Activated CD8-positive, alpha-beta T cell treated with anti-CD3 and anti-CD28 coated beads for 36 hours (primary cell): ENCODE measurements around the gene DCXR. TPM values are rescaled to one million over a fixed set of nuclear protein-coding genes. Genes with fewer than 3 reads are reported as not detected.

Source experiments
- ATAC-seq: fragments of 200-7000 bp; cut with Tn5 transposase; one replicate; pipeline ENCODE4 v1.10.0; 2021; ENCODE audit warnings: mild to moderate bottlenecking, moderate library complexity
- CTCF ChIA-PET: fragments of 350-600 bp; sonication (Branson Sonifier 250); formaldehyde crosslinking; loops from one replicate; lab custom pipeline; 2021; ENCODE audit warnings: antibody characterized with exemption; lab: Charles Lee
- POLR2A ChIA-PET: fragments of 350-600 bp; sonication (Branson Sonifier 250); formaldehyde crosslinking; loops from one replicate; lab custom pipeline; 2021; ENCODE audit warnings: antibody characterized with exemption; lab: Charles Lee
- DNase-seq: peaks from one replicate; pipeline ENCODE4 v3.0.0-alpha.2; 2020
- H3K27ac Mint-ChIP-seq: one replicate; pipeline ENCODE4 v1.8.0; 2021; ENCODE audit warnings: mild to moderate bottlenecking, mixed read lengths
- H3K27me3 Mint-ChIP-seq: one replicate; pipeline ENCODE4 v1.8.0; 2021; ENCODE audit warnings: mixed read lengths
- H3K36me3 Mint-ChIP-seq: one replicate; pipeline ENCODE4 v1.8.0; 2021; ENCODE audit warnings: low read depth, mixed read lengths
- H3K4me1 Mint-ChIP-seq: one replicate; pipeline ENCODE4 v1.8.0; 2021; ENCODE audit warnings: low read depth, mixed read lengths
- H3K4me3 Mint-ChIP-seq: one replicate; pipeline ENCODE4 v1.8.0; 2021; ENCODE audit warnings: mild to moderate bottlenecking, moderate library complexity, mixed read lengths
- H3K9me3 Mint-ChIP-seq: one replicate; pipeline ENCODE4 v1.8.0; 2021; ENCODE audit warnings: mixed read lengths
- CTCF ChIP-seq: fragments of 200-600 bp; IDR thresholded peaks from one replicate; pipeline ENCODE4 v1.8.0; 2022; ENCODE audit warnings: antibody characterized with exemption, mild to moderate bottlenecking
- intact Hi-C: fragments of 100-400 bp; cut with micrococcal nuclease; formaldehyde crosslinking; loops from one replicate; pipeline ENCODE4 v1.10.0; 2022
- total RNA-seq, 2 experiments: library from RNA; stranded (reverse); gene quantifications; one replicate each; pipeline ENCODE4 v1.2.3, GENCODE V29; 2021

DCXR gene
- total RNA-seq, 2 experiments from 2014 or later: 99.2 to 101 TPM

DNA sequence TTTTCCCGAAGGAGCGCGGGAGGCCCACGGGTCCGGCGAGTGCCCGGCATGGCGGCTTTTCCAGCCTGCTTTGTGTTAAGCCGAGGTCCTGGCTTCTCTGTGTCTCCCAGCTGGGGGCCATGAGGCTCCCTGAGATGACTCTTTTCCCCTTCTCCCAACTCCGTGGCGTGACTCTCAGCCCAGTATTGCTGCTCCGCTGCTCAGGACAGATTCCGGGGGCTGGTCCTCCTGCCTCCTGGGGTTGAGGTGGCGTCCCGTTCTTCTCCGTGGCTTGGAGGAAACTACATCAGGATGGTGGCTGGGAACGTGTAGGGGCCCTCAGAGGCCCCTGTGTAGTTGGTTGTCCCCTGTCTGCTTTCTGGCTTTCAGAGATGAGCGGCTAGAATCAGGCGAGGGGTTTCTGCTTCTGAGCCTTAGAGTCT is 15.2 kb upstream of the DCXR start:
- Mint-ChIP-seq H3K9me3 (no peaks in the 10 kb centered on the region), H3K4me1 (peaks cover 19% of the 10 kb centered on the region), H3K27ac (peak overlapping the region; percentile 15), H3K27me3 (no peaks in the 10 kb centered on the region), H3K36me3 (peaks cover 2% of the 10 kb centered on the region), H3K4me3 (peak overlapping the region; percentile 82)
- TF ChIP-seq CTCF: no peak
- ATAC-seq: no peak
- ChIA-PET CTCF (interaction anchor here (1.0 to 1.2 kb wide), 3 partner anchors 22 to 102 kb away, joined by 3 read pairs; no protein-coding TSS in a partner anchor), POLR2A (interaction anchor here (1.3 to 9.3 kb wide), 4 partner anchors 11 to 39 kb away, joined by 4 to 98 read pairs (median 4); partner anchors contain the start of gene DUS1L)
- intact Hi-C loops: no loop called here
- no peak for DNase-seq

DNA sequence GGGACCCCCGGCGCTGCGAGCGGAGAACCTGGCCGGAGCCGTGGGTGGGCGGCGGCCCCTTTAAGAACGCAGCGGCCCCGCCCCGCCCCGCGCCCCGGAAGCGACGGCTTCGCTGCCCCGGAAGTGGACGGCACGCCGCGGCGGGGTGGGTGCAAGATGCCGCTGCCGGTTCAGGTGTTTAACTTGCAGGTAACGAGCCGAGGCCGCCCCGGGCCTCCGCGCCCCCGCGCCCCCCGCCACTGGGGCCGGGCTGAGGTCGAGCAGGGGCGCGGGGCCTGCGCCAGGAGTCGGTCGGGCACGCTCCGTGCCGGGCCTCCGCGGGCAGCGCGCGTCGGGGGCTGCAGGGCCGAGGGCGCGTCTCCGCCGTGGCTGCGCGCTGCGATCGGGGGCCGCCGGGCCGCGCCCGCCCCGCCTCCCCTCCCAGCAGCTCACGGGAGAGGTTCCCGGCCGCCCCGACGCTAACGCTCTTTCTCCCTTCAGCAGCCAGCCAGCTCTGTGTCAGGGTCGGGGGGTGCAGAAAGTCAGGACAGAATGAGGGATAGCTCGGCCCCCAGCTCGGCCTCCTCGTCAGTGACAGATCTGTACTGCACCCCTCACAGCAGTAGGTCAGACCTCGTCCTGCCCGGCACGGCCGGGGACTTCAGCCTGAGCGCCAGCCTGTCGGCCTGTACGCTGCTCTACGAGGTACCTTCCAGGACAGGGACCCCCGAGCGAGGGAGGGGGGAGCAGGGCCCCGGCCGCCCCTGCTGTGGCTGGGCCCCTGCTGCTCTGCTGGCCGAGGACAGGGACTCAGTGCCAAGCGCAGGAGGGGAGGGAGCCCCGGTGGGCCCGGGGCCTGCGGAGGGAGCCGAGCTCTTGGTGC is 14.5 kb upstream of the DCXR start, which contains the start of the genes GPS1 and RFNG:
Gene GPS1 (plus strand): TSS at position 123 of the 862 bp plus-strand sequence. CDS start 34 bp downstream, at position 157.
Gene RFNG (minus strand): TSS at position 36 of the 862 bp plus-strand sequence. CDS start 45 bp downstream, outside the sequence.
- intact Hi-C loops: no loop called here
- H3K27me3 Mint-ChIP-seq: no peaks in the 10 kb centered on the region
- peak; percentile 92 for ATAC-seq
- no peaks in the 10 kb centered on the region for H3K9me3 Mint-ChIP-seq
- H3K36me3 Mint-ChIP-seq: peaks cover 2% of the 10 kb centered on the region
- TF ChIP-seq CTCF: no peak
- CTCF ChIA-PET: interaction anchor here (1.0 to 2.0 kb wide), 4 partner anchors 22 to 102 kb away, joined by 3 to 11 read pairs (median 3); no protein-coding TSS in a partner anchor
- peak within 1 kb of the TSS; percentile 75 for H3K27ac Mint-ChIP-seq
- POLR2A ChIA-PET: interaction anchor here (1.3 to 9.3 kb wide), 3 partner anchors 12 to 40 kb away, joined by 4 to 98 read pairs (median 4); partner anchors contain the start of gene DUS1L
- peak within 1 kb of the TSS; percentile 82 for H3K4me3 Mint-ChIP-seq
- peak; percentile 89 for DNase-seq
- H3K4me1 Mint-ChIP-seq: peaks cover 21% of the 10 kb centered on the region

- no peak for DNase-seq
- Mint-ChIP-seq H3K36me3 (peaks cover 2% of the 10 kb centered on the region), H3K4me3 (peak overlapping the region; percentile 81), H3K4me1 (peaks cover 22% of the 10 kb centered on the region), H3K27me3 (no peaks in the 10 kb centered on the region), H3K9me3 (no peaks in the 10 kb centered on the region), H3K27ac (peak overlapping the region; percentile 75)
- ChIA-PET CTCF (interaction anchor here (1.0 to 2.0 kb wide), 4 partner anchors 12 to 91 kb away, joined by 3 to 11 read pairs (median 6); partner anchors contain the start of gene DCXR), POLR2A (interaction anchor here (1.0 to 9.3 kb wide), 6 partner anchors 13 to 104 kb away, joined by 3 to 98 read pairs (median 4); partner anchors contain the start of genes DCXR and DUS1L)
- peak; percentile 17 for ATAC-seq
- no peak for TF ChIP-seq CTCF
- intact Hi-C loops: no loop called here
These were observed 13.5 kb upstream of the DCXR start for GRCh38 chr17:82050761-82051641.

- intact Hi-C loops: no loop called here
- H3K9me3 Mint-ChIP-seq: no peaks in the 10 kb centered on the region
- peak overlapping the region; percentile 81 for H3K4me3 Mint-ChIP-seq
- H3K27me3 Mint-ChIP-seq: no peaks in the 10 kb centered on the region
- no peak for TF ChIP-seq CTCF
- CTCF ChIA-PET: interaction anchor here (1.0 to 2.0 kb wide), 5 partner anchors 11 to 91 kb away, joined by 3 to 11 read pairs (median 6); partner anchors contain the start of gene DCXR
- DNase-seq: no peak
- H3K27ac Mint-ChIP-seq: peak overlapping the region; percentile 75
- peaks cover 2% of the 10 kb centered on the region for H3K36me3 Mint-ChIP-seq
- POLR2A ChIA-PET: interaction anchor here (0.5 to 9.3 kb wide), 10 partner anchors 13 to 179 kb away, joined by 3 to 98 read pairs (median 4); partner anchors contain the start of genes DCXR, DUS1L and SLC16A3
- peaks cover 22% of the 10 kb centered on the region for H3K4me1 Mint-ChIP-seq
- no peak for ATAC-seq
These were observed 12.8 kb upstream of the DCXR start for GRCh38 chr17:82050152-82050760.
